Ovary (tissue), 9 donors: ENCODE results near the gene UNKL. TPM values are rescaled to one million over a fixed set of nuclear protein-coding genes. Genes with fewer than 3 reads are reported as not detected.

Source experiments
- DNase-seq, 5 donors: peaks; one replicate each; pipeline ENCODE4 v3.0.0-alpha.2; 2019 to 2020
- H3K27ac ChIP-seq, 2 donors: fragments of 200-600 bp; one replicate each; pipeline versions ENCODE4 v1.5.1 to v1.8.0; 2019 to 2022
- H3K27me3 ChIP-seq: fragments of 200-600 bp; one replicate; pipeline ENCODE4 v1.8.0; 2022
- H3K36me3 ChIP-seq: fragments of 200-600 bp; sonication (generic); one replicate; pipeline ENCODE4 v1.5.1; 2019
- H3K4me1 ChIP-seq: one replicate; pipeline ENCODE4 v1.8.1; 2013; ENCODE audit warnings: mild to moderate bottlenecking, moderate library complexity; ENCODE audit not compliant: insufficient read depth
- H3K4me3 ChIP-seq: fragments of 200-600 bp; sonication (generic); one replicate; pipeline ENCODE4 v1.5.1; 2017
- H3K9me3 ChIP-seq, 2 donors: fragments of 200-600 bp in 1 of 2; sonication (generic) in 1 of 2; one replicate each; pipeline versions ENCODE4 v1.5.1 to v1.8.1; 2013 to 2019; ENCODE audit warnings: mild to moderate bottlenecking in 1 of 2, moderate library complexity in 1 of 2
- EP300 ChIP-seq: sonication (generic); formaldehyde crosslinking; IDR thresholded peaks from one replicate; pipeline ENCODE4 v1.6.1; 2017; ENCODE audit warnings: antibody characterized with exemption
- POLR2A ChIP-seq: fragments of 450-650 bp; IDR thresholded peaks from one replicate; pipeline ENCODE4 v1.6.1; 2017; ENCODE audit warnings: antibody characterized with exemption, mild to moderate bottlenecking, moderate library complexity
- WGBS, 3 donors: extraction: QIAGEN DNeasy Blood & Tissue Kit in 1 of 3; methylation state at CpG; one replicate each; pipeline versions ENCODE4 v1.1.5 to v1.1.7; 2013 to 2017; 5-methylcytosine and 5-hydroxymethylcytosine counted together
- intact Hi-C, 4 donors: fragments of 100-400 bp; cut with DNase I; formaldehyde crosslinking; loops; one replicate each; pipeline versions ENCODE4 v1.11.0 to v1.15.1; 2022 to 2023
- polyA plus RNA-seq, 2 donors: library from polyadenylated mRNA; stranded (reverse); fragments of 200-250 nt in 1 of 2; fragments of 350-450 nt in 1 of 2; fragmentation: Illumina TruSeq in 1 of 2; extraction: RNeasy Lipid Tissue Mini Kit (QIAGEN cat#74804) in 1 of 2; gene quantifications; one replicate each; pipeline ENCODE4 v1.2.3, GENCODE V29; 2013 to 2014
- total RNA-seq, 7 donors: library from RNA; depleted of rRNA in 2 of 7; stranded (reverse); fragments of >200 nt in 2 of 7; fragmentation: NEBNext Ultra II Directional in 3 of 7; extraction: Animal tissue kit (Norgen Biotek cat#: 25700) in 3 of 7; gene quantifications; one replicate each; pipeline versions ENCODE4 v1.1.0 to v1.2.4, GENCODE V29; 2016 to 2023
- TF ChIP-seq, protein P1 (sequence below), 3 donors: fragments of 450-650 bp in 2 of 3; fragments of 200-600 bp in 1 of 3; IDR thresholded peaks; one replicate each; pipeline versions ENCODE4 v1.5.1 to v1.8.0; 2016 to 2022; ENCODE audit warnings: antibody characterized with exemption in 3 of 3, mild to moderate bottlenecking in 1 of 3
- donor health status: DM: no; HTN: no; CAD: no; lungs with moderate emphysema.
- donor health status: DM: no; HTN: no; CAD: no.
- donor health status: Bipolar disorder and iron deficiency.
- donor health status: DM: yes; HTN: yes; CAD: no.
- donor health status: DM: no; HTN: no; CAD: no.
- donor health status: DM: yes; HTN: yes; CAD: no.

Gene UNKL
- total and polyA plus RNA-seq, 9 donors: 7.0 to 44.8 (median 32.5) TPM

DNA sequence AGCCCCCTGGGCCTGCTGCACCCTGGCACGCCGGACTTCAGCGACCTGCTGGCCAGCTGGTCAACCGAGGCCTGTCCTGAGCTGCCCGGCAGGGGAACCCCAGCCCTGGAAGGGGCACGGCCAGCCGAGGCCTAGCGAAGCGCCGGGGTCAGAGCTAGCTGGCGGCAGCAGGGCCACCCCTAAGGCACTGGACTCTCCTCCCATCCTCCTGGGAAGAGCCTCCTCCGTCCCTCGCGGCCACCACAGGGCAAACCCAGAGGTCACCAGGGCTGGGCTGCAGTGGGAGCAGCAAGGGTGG, 18.7 kb upstream of the UNKL start:
- Histone ChIP-seq H3K9me3 (no peaks in the 10 kb centered on the region), H3K27ac (no peak overlapping the region), H3K27me3 (no peaks in the 10 kb centered on the region), H3K36me3 (no peaks in the 10 kb centered on the region), H3K4me1 (no peaks in the 10 kb centered on the region), H3K4me3 (no peak overlapping the region)
- no peak for DNase-seq
- TF ChIP-seq EP300 (no peak), POLR2A (no peak)
- intact Hi-C loops: no loop called here
- 78 to 92% (median 85%) methylated on average over 13 to 14 of the region's 14 CpGs for WGBS, 3 donors

DNA sequence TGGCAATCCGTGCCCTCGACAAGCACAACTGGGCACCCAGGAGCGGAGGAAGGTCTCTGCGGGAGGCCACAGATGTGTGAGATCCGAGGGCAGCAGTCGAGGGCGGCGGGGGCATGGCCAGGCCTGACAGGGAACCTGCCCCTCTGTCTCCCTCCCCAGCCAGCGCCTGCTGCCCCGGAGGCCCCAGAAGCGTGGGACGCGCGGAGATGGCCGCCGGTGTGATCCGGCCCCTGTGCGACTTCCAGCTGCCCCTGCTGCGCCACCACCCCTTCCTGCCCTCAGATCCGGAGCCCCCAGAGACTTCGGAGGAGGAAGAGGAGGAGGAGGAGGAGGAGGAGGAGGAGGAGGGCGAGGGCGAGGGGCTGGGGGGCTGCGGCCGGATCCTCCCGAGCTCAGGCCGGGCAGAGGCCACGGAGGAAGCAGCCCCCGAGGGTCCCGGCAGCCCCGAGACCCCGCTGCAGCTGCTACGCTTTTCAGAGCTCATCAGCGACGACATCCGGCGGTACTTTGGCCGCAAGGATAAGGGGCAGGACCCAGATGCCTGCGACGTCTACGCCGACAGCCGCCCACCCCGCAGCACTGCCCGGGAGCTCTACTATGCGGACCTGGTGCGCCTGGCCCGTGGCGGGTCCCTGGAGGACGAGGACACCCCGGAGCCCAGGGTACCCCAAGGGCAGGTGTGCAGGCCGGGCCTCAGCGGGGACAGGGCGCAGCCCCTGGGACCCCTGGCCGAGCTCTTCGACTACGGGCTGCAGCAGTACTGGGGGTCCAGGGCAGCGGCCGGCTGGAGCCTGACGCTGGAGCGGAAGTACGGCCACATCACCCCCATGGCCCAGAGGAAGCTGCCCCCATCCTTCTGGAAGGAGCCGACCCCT, 18.1 kb upstream of the UNKL start:
- TF ChIP-seq, protein P1, sequence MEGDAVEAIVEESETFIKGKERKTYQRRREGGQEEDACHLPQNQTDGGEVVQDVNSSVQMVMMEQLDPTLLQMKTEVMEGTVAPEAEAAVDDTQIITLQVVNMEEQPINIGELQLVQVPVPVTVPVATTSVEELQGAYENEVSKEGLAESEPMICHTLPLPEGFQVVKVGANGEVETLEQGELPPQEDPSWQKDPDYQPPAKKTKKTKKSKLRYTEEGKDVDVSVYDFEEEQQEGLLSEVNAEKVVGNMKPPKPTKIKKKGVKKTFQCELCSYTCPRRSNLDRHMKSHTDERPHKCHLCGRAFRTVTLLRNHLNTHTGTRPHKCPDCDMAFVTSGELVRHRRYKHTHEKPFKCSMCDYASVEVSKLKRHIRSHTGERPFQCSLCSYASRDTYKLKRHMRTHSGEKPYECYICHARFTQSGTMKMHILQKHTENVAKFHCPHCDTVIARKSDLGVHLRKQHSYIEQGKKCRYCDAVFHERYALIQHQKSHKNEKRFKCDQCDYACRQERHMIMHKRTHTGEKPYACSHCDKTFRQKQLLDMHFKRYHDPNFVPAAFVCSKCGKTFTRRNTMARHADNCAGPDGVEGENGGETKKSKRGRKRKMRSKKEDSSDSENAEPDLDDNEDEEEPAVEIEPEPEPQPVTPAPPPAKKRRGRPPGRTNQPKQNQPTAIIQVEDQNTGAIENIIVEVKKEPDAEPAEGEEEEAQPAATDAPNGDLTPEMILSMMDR (IDR thresholded peaks at IDR 0.05): no peak
- TF ChIP-seq EP300 (no peak), POLR2A (no peak)
- 59 to 75% (median 62%) methylated on average over 51 to 63 of the region's 63 CpGs for WGBS, 3 donors
- DNase-seq: no peak
- Histone ChIP-seq H3K36me3 (no peaks in the 10 kb centered on the region), H3K9me3 (no peaks in the 10 kb centered on the region), H3K27me3 (no peaks in the 10 kb centered on the region), H3K27ac (no peak overlapping the region), H3K4me3 (no peak overlapping the region), H3K4me1 (no peaks in the 10 kb centered on the region)
- intact Hi-C loops: no loop called here

DNA sequence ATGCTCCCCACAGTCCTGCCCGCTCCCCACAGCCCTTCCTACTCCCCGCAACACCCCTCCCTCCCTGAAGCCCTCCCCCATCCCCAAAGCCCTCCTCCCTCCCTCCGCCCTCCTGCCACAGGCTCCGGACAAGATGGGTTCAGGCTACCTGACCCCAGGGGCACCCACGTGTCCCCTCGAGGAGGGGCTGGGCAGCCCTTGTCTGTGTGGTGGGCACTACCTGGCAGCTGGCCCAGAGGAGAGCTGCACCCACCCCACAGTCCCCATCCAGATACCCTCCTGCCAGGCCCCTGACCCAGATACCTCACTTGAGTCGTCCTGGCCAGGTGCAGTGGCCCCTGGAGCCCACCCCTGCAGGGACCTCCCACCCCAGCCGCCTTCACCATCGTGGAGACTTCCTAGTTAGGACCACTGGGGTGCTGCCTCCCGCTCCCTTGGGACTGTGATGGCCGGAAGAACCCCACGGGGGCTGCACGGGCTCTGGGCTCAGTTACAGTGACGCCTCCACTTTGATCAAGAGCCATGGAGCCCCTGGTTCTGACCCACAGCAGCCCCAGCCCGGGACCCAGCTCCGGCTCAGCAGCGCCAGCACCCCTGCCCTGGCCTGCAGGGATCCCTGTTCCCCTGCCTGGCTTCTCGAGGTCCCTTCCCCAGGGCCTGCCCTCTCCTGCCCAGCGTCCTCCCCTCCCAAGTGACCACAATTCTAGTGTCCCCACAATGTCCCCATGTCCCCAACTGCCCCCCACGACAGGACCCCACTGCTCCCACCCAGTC, 17.2 kb upstream of the UNKL start:
- DNase-seq: no peak
- intact Hi-C loops: no loop called here
- no peaks in the 10 kb centered on the region for H3K36me3 ChIP-seq
- no peaks in the 10 kb centered on the region for H3K4me1 ChIP-seq
- H3K4me3 ChIP-seq: no peak overlapping the region
- no peak overlapping the region for H3K27ac ChIP-seq
- TF ChIP-seq POLR2A: no peak
- TF ChIP-seq EP300: no peak
- TF ChIP-seq, protein P1 (IDR thresholded peaks at IDR 0.05): no peak
- no peaks in the 10 kb centered on the region for H3K9me3 ChIP-seq
- H3K27me3 ChIP-seq: no peaks in the 10 kb centered on the region
- WGBS, 3 donors: 70 to 75% (median 75%) methylated on average over 19 to 20 of the region's 20 CpGs

DNA sequence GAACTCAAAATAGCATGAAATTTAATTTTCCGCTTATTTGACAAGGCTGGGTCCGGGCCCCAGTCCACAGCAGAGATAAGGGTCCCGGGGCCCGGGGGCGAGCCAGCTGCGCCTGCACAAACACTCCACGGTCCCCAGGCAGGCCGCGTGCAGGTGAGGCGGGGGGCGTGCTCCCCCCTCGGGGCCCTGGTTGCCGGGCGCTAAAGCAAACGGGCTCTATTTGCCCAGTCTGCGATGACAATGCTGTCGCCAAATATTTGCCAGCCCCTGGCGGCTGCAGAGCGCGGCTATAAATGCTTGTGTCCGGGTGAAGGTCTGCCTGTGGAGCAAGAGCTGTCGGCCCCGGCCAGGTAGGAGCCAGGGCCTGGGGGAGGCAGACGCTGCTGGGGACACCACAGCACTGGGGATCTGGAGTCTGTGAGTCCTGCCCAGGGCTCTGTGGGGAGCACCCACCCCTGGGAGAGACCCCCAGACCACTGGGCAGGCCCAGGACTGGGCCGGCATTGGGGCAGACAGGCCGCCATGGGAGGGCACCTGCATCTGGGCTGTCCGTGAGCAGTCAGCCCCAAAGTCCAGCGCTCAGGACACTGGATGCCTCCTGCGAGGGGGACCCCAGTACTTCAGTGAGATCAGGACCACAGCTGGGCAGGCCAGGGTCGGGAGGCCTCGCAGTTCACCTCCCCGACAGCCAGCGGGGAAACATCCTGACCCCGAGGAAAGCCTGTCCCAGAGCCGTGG, 16.4 kb upstream of the UNKL start, which contains the start of gene PERCC1:
PERCC1 (plus strand) TSS at position 320 of the 738 bp plus-strand sequence. CDS start 1,516 bp downstream, outside the sequence.
- intact Hi-C loops: no loop called here
- Histone ChIP-seq H3K36me3 (no peaks in the 10 kb centered on the region), H3K27ac (no peak within 1 kb of the TSS), H3K4me3 (no peak within 1 kb of the TSS), H3K4me1 (no peaks in the 10 kb centered on the region), H3K9me3 (no peaks in the 10 kb centered on the region), H3K27me3 (no peaks in the 10 kb centered on the region)
- WGBS, 3 donors: 47 to 51% (median 49%) methylated on average over 29 to 35 of the region's 35 CpGs
- no peak for DNase-seq
- TF ChIP-seq POLR2A (no peak), EP300 (no peak)
- TF ChIP-seq, protein P1 (IDR thresholded peaks at IDR 0.05): no peak
